Trophoblast cell (in vitro differentiated cells and primary cell): Measurements from ENCODE around the gene CORO7.

Source experiments
- DNase-seq, 2 donors: peaks; one replicate each; pipeline ENCODE4 v3.0.0-alpha.2; 2016
- H2AFZ ChIP-seq: 2 replicates; pipeline ENCODE4 v1.6.1; 2013; ENCODE audit warnings: low read length, moderate library complexity, mild to moderate bottlenecking; ENCODE audit not compliant: insufficient read depth, poor library complexity
- H2AK5ac ChIP-seq: 2 replicates; pipeline ENCODE4 v1.6.1; 2013; ENCODE audit warnings: mild to moderate bottlenecking, low read length
- H2BK120ac ChIP-seq: 2 replicates; pipeline ENCODE4 v1.6.1; 2013; ENCODE audit warnings: low read length, mild to moderate bottlenecking, moderate library complexity; ENCODE audit not compliant: insufficient read depth, poor library complexity
- H2BK12ac ChIP-seq: 2 replicates; pipeline ENCODE4 v1.6.1; 2013; ENCODE audit warnings: mild to moderate bottlenecking, low read length, moderate library complexity
- H2BK5ac ChIP-seq: 2 replicates; pipeline ENCODE4 v1.6.1; 2013; ENCODE audit warnings: low read length, low read depth, moderate library complexity, mild to moderate bottlenecking; ENCODE audit not compliant: poor library complexity
- H3K14ac ChIP-seq: 2 replicates; pipeline ENCODE4 v1.6.1; 2013; ENCODE audit warnings: mild to moderate bottlenecking, low read length
- H3K18ac ChIP-seq: 2 replicates; pipeline ENCODE4 v1.6.1; 2013; ENCODE audit warnings: mild to moderate bottlenecking, low read length
- H3K23ac ChIP-seq: 2 replicates; pipeline ENCODE4 v1.6.1; 2013; ENCODE audit warnings: low read length
- H3K27ac ChIP-seq: 2 replicates; pipeline ENCODE4 v1.5.1; 2013; ENCODE audit warnings: low read depth, mild to moderate bottlenecking, inconsistent platforms, low read length, moderate library complexity
- H3K27me3 ChIP-seq: 2 replicates; pipeline ENCODE4 v1.6.1; 2013; ENCODE audit warnings: inconsistent platforms, mild to moderate bottlenecking, low read length, moderate library complexity; ENCODE audit not compliant: insufficient read depth
- H3K36me3 ChIP-seq, 2 experiments: 1 replicate in 1 of 2; 2 replicates in 1 of 2; pipeline ENCODE4 v1.6.1; 2013; ENCODE audit warnings: low read length in 2 of 2, mild to moderate bottlenecking in 2 of 2, moderate library complexity in 1 of 2; ENCODE audit not compliant: insufficient read depth in 2 of 2, control insufficient read depth in 1 of 2
- H3K4ac ChIP-seq: 2 replicates; pipeline ENCODE4 v1.6.1; 2013; ENCODE audit warnings: low read depth, mild to moderate bottlenecking, low read length, moderate library complexity
- H3K4me1 ChIP-seq, 2 experiments: 1 replicate in 1 of 2; 2 replicates in 1 of 2; pipeline ENCODE4 v1.6.1; 2013; ENCODE audit warnings: low read length in 2 of 2, mild to moderate bottlenecking in 2 of 2, moderate library complexity in 1 of 2; ENCODE audit not compliant: insufficient read depth in 2 of 2, control insufficient read depth in 1 of 2
- H3K4me2 ChIP-seq: 2 replicates; pipeline ENCODE4 v1.6.1; 2013; ENCODE audit warnings: inconsistent platforms, mild to moderate bottlenecking, low read length, moderate library complexity
- H3K4me3 ChIP-seq: 2 replicates; pipeline ENCODE4 v1.5.1; 2013; ENCODE audit warnings: mild to moderate bottlenecking, low read depth, low read length, inconsistent platforms
- H3K79me1 ChIP-seq: one replicate; pipeline ENCODE4 v1.6.1; 2013; ENCODE audit warnings: low read length
- H3K79me2 ChIP-seq: 2 replicates; pipeline ENCODE4 v1.6.1; 2013; ENCODE audit warnings: low read length, mild to moderate bottlenecking; ENCODE audit not compliant: control insufficient read depth, insufficient read depth, poor library complexity
- H3K9ac ChIP-seq: 2 replicates; pipeline ENCODE4 v1.6.1; 2013; ENCODE audit warnings: mild to moderate bottlenecking, low read length
- H3K9me3 ChIP-seq: 2 replicates; pipeline ENCODE4 v1.6.1; 2013; ENCODE audit warnings: low read depth, mild to moderate bottlenecking, control low read depth, inconsistent platforms, low read length; ENCODE audit not compliant: insufficient read depth
- H4K12ac ChIP-seq: 2 replicates; pipeline ENCODE4 v1.6.1; 2013; ENCODE audit warnings: low read depth, mild to moderate bottlenecking, low read length, moderate library complexity
- H4K8ac ChIP-seq: 2 replicates; pipeline ENCODE4 v1.6.1; 2013; ENCODE audit warnings: low read depth, mild to moderate bottlenecking, low read length, moderate library complexity
- H4K91ac ChIP-seq: one replicate; pipeline ENCODE4 v1.6.1; 2013; ENCODE audit warnings: low read depth, mild to moderate bottlenecking, low read length, moderate library complexity
- WGBS: extraction: QIAGEN DNeasy Blood & Tissue Kit; methylation state at CpG from one replicate; pipeline ENCODE4 v1.1.7; 2013; ENCODE audit warnings: missing lambda C conversion rate; ENCODE audit not compliant: insufficient read length, insufficient coverage; ENCODE audit errors: extremely low coverage; 5-methylcytosine and 5-hydroxymethylcytosine counted together

CORO7 gene

DNA sequence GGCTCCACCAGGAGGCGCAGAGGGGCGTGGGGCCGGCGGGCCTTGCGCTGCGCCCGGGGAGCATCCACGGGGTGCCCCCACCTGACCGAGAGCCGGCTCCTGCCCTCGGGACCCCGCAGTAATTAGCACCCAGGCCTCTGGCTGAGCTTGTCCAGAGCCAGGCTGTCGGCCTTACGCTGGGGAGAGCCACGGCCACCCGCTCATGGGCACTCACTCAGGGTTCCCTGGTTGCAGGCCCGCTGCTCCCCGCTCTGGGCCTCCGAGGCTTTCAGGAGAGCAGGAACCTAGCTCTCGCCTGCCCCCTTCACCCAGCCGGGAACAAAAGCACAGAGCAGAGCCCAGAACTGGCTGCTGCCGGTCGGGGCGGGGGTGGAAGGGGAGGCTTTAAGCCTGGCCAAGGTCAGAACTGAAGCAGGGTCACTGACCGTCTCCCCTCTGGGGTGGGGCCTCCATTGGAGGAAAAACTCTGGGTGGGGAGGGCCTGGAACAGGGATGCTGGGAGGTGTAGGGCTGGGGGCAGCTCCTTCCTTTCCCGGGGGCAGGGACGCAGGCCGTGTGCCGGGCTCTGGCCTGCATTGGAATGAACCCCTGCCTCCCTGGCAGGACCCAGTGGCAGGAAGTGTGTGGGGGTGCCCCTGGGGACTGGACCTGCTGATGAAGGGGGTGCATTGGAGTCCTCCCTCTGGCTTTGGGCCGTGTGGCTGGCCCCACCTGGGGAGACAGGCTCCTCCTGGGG is 88.2 kb downstream of the CORO7 start:
- peak overlapping the region; percentile 78 for H4K8ac ChIP-seq
- peak overlapping the region; percentile 88 for H3K18ac ChIP-seq
- H3K79me2 ChIP-seq: peaks cover 5% of the 10 kb centered on the region
- WGBS: no CpG with 5 or more reads among the region's 30 CpGs
- peak overlapping the region; percentile 38 for H2AFZ ChIP-seq
- H3K36me3 ChIP-seq: peaks cover 9 to 10% of the 10 kb centered on the region in 2 experiments
- peaks cover 18 to 31% of the 10 kb centered on the region in 2 experiments for H3K4me1 ChIP-seq
- no peaks in the 10 kb centered on the region for H3K27me3 ChIP-seq
- H3K14ac ChIP-seq: peak overlapping the region; percentile 80
- peak overlapping the region; percentile 57 for H4K12ac ChIP-seq
- H2BK120ac ChIP-seq: peak overlapping the region; percentile 79
- H3K27ac ChIP-seq: peak overlapping the region; percentile 61
- H2BK5ac ChIP-seq: no peak overlapping the region
- peaks cover 8% of the 10 kb centered on the region for H3K79me1 ChIP-seq
- H2AK5ac ChIP-seq: peak overlapping the region; percentile 77
- H3K4me3 ChIP-seq: peak overlapping the region; percentile 67
- peaks cover 2% of the 10 kb centered on the region for H3K9me3 ChIP-seq
- H3K4ac ChIP-seq: peak overlapping the region; percentile 66
- peak overlapping the region; percentile 60 for H3K9ac ChIP-seq
- DNase-seq: no peak
- no peak overlapping the region for H3K23ac ChIP-seq
- H3K4me2 ChIP-seq: peak overlapping the region; percentile 87
- H2BK12ac ChIP-seq: peak overlapping the region; percentile 9
- H4K91ac ChIP-seq: peak overlapping the region; percentile 90

DNA sequence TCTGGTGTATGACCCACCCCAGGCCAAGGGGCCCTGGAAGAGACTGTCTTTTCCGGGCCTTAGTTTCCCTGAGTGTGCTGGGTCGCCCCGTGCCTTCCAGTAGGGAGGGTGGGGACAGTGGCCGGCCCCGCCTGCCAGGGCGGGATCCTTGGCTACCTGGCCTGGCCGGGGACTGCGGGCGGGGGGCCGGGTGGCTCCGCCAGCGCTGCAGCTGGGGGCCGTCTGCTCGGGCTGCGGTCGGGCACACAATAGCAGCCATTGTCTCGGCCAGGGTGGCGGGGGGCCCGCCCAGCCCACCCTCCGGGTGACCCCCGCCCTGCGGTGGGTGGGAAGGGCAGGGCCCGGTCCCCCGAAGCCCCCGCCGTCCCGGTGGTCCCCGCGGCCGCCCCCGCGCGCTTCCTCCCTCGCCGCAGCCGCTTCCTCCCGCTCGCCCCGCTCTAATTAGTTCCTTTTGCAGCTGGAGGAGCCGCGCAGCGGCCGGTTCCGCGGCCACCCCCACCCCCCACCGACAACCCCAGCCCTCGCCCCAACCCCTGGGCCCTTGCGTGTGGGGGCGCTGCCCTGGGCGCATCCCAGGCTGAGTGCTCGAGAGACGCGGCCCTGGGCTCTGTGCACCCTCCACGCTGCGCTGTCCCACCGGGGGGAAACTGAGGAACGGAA is 88.9 kb downstream of the CORO7 start:
- H2AFZ ChIP-seq: peak overlapping the region; percentile 38
- no CpG with 5 or more reads among the region's 57 CpGs for WGBS

DNA sequence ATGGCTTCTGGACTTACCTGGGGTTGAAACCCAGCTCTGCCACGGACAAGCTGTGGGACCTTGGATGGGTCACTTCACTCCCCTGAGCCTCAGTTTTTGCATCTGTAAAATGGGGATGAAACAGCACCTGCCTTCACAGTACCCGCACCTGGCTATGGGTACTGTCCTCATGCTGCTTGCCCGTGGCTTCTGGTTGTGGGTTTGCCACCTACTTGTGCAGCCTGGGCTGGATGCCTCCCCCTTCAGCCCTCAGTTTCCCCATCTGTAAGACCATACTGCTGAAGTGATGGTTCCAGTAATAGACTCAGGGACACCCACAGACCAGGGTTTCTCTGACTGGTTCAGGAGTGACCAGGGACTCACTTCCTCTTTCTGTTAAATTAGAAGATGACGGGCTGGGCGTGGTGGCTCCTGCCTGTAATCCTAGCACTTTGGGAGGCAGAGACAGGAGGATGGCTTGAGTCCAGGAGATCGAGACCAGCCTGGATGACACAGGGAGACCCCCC is 91.1 kb downstream of the CORO7 start:
- WGBS: no CpG with 5 or more reads among the region's 6 CpGs
- Histone ChIP-seq H2BK5ac (no peak overlapping the region), H3K23ac (no peak overlapping the region), H4K91ac (no peak overlapping the region), H4K8ac (no peak overlapping the region), H3K4me1 (peaks cover 25 to 43% of the 10 kb centered on the region in 2 experiments), H3K79me1 (peaks cover 12% of the 10 kb centered on the region), H2AK5ac (no peak overlapping the region), H3K27me3 (no peaks in the 10 kb centered on the region), H3K9ac (peak overlapping the region; percentile 49), H3K9me3 (peaks cover 2% of the 10 kb centered on the region), H3K18ac (no peak overlapping the region), H3K4ac (no peak overlapping the region), H3K4me3 (no peak overlapping the region), H3K79me2 (peaks cover 5% of the 10 kb centered on the region), H3K27ac (no peak overlapping the region), H3K4me2 (no peak overlapping the region), H3K14ac (no peak overlapping the region), H2BK120ac (no peak overlapping the region), H4K12ac (no peak overlapping the region), H2AFZ (no peak overlapping the region), H3K36me3 (no peaks in the 10 kb centered on the region), H2BK12ac (no peak overlapping the region)
- DNase-seq: no peak

More for the DNA sequence above, 88.9 kb downstream of the CORO7 start:
- Histone ChIP-seq H3K27me3 (no peaks in the 10 kb centered on the region), H2BK120ac (peak overlapping the region; percentile 79), H4K12ac (peak overlapping the region; percentile 57), H3K4me1 (peaks cover 21 to 36% of the 10 kb centered on the region in 2 experiments), H3K9ac (peak overlapping the region; percentile 60), H3K36me3 (peaks cover 4 to 7% of the 10 kb centered on the region in 2 experiments), H4K8ac (peak overlapping the region; percentile 78), H3K23ac (no peak overlapping the region), H3K4me3 (peak overlapping the region; percentile 67), H2BK12ac (peak overlapping the region; percentile 9), H2AK5ac (peak overlapping the region; percentile 77), H2BK5ac (no peak overlapping the region), H3K79me1 (peaks cover 8% of the 10 kb centered on the region), H3K4ac (peak overlapping the region; percentile 66), H3K9me3 (peaks cover 2% of the 10 kb centered on the region), H3K79me2 (peaks cover 5% of the 10 kb centered on the region), H3K18ac (peak overlapping the region; percentile 88), H3K27ac (peak overlapping the region; percentile 61), H3K14ac (peak overlapping the region; percentile 80), H4K91ac (peak overlapping the region; percentile 90), H3K4me2 (peak overlapping the region; percentile 87)
- DNase-seq: no peak

DNA sequence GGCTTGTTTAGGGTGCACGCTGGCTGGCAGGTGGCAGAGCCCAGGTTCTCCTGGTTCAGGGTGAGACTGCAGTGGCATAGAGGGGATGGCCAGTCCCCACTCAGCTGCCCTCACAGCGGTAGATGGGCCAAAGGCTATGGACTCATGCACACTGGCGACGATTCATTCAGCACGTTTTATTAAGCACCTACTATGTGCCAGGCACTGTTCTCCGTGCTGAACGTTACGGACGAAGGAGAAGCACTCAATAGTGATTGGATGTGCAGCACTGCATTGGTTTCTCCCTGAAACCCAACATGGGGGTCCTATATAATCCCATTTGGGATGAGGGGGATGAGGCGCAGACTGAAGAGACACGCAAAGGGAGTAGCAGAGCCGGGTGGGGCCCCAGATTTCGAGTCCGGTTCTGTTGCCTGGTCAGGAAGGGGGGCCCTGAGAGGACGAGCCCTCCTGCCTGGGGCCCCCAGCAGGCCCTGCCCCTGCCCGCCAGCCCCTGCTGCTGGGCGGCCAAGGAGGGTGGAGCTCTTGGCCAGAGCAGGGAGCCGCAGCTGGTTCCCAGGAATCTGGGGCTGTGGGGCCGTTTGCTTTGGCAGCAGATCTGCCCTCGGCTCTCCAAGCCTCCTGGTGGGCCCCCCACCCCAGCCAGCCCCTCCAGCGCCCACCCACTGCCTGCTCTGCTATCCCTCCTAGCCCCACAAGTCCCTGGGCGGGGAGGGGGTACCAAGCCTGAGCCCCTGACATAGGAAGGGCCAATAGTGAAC is 91.7 kb downstream of the CORO7 start:
- H3K79me2 ChIP-seq: peaks cover 5% of the 10 kb centered on the region
- peak overlapping the region; percentile 18 for H3K27ac ChIP-seq
- WGBS: no CpG with 5 or more reads among the region's 22 CpGs
- no peak overlapping the region for H2AFZ ChIP-seq
- H3K36me3 ChIP-seq: no peaks in the 10 kb centered on the region
- no peak overlapping the region for H2AK5ac ChIP-seq
- no peak overlapping the region for H3K14ac ChIP-seq
- DNase-seq: no peak
- H3K23ac ChIP-seq: no peak overlapping the region
- H2BK120ac ChIP-seq: no peak overlapping the region
- no peak overlapping the region for H3K4me3 ChIP-seq
- no peak overlapping the region for H4K8ac ChIP-seq
- H2BK12ac ChIP-seq: no peak overlapping the region
- H3K4ac ChIP-seq: no peak overlapping the region
- H3K4me1 ChIP-seq: peaks cover 30 to 48% of the 10 kb centered on the region in 2 experiments
- no peak overlapping the region for H4K91ac ChIP-seq
- H3K18ac ChIP-seq: peak overlapping the region; percentile 3
- H3K9me3 ChIP-seq: peaks cover 2% of the 10 kb centered on the region
- no peak overlapping the region for H4K12ac ChIP-seq
- no peak overlapping the region for H3K9ac ChIP-seq
- no peak overlapping the region for H2BK5ac ChIP-seq
- H3K27me3 ChIP-seq: no peaks in the 10 kb centered on the region
- H3K79me1 ChIP-seq: peaks cover 16% of the 10 kb centered on the region
- H3K4me2 ChIP-seq: no peak overlapping the region
